HG03175 (cell line): ENCODE results near the gene MLST8.

ENCODE experiments used
- ATAC-seq: cut with Tn5 transposase; IDR thresholded peaks from one replicate; pipeline ENCODE4 v1.9.1; 2021; ENCODE audit warnings: mild to moderate bottlenecking, moderate library complexity; ENCODE audit not compliant: unreplicated experiment

MLST8 gene, protein sequence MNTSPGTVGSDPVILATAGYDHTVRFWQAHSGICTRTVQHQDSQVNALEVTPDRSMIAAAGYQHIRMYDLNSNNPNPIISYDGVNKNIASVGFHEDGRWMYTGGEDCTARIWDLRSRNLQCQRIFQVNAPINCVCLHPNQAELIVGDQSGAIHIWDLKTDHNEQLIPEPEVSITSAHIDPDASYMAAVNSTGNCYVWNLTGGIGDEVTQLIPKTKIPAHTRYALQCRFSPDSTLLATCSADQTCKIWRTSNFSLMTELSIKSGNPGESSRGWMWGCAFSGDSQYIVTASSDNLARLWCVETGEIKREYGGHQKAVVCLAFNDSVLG

DNA sequence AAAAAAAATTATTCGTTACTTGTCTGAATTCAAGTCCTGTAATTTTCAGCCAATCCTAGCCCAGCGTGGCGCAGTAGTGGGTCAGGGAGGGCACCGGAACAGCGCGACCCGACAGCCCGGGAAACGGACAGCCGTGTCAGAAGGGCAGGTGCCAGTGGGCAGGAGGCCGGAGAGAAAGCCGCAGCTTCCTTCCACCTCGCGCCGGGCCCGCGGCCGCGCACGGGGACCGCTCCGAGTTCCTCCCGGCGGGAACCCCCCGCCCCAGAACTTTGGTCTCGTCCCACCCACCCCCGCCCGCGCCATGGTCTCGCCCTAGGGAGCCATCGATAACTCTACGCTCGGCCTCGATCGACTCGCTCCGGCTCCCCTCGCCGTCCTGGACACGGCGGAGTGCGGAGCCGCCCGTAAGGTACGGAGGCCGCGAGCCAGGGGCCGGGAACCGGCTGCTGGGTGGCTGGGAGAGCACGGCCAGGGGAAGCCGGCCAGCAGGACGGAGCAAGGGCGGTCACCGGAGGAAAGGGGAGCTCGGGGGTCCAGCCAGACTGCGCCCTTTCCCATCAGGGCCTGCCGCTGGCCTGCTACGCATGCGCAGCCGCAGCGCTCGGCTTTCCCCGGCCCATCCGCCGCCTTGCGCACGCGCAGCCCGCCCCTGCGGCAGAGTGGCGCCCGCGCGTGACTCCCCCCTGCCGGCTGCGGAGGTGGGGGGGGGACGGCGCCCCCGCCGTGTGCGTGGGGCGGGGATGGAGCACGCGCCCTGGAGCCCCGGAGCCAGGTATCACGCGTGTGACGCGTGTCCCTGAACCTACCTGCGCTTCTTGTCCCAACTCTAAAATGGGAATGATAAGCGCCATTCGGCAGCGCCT lies at the start of gene MLST8:
Gene MLST8 (plus strand): TSS at position 351 of the 863 bp plus-strand sequence. CDS start 632 bp downstream, outside the sequence.
- peak; percentile 78 for ATAC-seq

DNA sequence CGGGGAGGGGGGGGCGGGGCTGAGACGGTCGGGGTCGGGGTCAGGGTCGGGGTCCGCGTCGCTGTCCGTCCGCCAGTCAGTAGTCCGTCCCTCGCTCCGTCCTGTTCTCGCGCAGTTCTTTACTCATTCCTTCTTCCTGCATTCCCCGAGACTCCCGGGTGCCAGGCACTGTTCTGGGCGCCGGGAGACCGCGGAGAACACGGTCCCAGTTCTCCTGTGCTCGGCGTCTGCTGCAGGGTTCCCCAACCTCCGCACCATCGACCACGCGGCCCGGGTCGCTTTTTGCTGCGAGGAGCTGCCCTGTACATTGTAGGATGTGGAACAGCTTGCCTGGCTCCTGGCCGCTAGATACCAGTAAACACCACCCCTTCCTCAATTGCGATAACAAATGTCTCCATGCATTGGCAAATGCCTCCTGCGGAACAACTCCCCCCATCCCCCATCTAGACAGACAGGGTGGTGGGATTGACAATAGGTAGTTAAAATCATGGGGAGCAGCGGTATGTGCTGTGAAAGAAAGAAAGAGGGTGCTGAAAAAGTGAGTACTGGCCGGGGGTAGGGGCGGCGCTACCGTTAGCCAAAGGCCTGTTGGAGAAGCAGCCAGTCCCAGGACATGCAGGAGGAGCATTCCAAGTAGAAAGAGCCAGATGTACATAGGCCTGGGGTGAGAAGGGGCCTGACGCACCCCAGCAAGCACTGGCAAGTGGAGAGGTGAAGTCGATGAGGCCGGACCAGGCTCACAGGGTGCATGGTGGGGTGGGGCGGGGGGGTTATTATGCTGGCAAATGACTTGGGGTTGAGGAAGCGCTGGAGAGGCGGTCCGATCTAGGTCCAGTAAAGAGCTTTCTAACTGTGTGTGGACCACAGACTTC lies 49.0 kb upstream of the MLST8 start:
- ATAC-seq, result no peak

DNA sequence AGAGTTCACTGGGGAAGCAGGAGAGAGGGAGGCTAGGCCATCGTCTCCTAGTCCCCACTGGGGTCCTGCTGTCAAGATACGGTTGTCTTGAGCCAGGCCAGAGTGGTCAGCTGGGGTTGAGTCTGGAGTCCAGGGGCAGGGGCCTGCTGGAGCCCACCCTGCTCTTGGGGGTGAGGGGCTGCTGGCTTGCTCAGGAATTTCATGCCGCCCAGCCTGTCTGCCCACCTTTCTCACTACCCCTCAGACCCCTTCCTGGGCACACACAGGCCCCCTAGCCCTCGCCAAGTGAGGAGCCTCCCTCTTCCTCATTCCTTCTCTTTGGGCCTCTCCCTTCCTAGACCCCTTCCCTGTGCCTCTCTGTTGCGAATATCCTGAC lies 48.4 kb upstream of the MLST8 start:
- ATAC-seq, result no peak

DNA sequence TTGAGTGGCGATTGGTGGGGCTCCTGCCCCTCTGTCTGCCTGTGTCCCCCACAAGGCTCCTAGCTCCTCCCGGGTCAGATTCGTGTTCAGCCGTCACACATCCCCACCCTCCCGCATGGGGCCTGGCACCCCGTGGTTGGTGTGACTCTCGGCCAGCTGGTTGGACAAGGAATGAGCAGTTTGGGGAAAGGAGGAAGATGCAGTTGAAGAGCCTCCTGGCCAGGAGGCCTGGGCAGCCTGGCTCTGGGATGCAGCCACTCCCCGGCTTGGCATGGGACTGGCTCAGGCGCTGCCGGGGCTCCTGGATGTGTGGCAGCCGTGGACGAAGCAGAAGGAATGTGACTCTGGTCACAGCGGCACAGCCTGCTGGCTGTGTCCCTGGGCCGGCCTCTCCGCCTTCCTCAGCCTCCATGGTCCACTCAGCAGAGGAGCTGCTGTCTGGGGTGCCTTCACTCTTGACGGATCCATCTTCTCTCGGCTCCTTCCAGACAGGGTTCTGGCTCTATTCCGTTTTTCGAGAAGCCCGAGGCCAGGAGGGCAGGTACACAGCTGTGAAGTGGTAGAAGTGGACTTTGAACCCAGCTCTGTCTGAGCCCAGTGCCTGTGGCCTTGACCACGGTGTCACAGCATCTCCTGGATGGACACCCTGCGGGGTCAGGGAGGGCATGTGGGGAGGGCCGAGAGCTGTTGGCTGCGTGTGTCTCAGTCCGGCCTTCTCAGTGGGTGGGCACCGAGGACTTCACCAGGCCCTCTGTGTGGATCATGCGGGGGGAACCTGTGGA lies 47.6 kb upstream of the MLST8 start:
- ATAC-seq, result no peak

DNA sequence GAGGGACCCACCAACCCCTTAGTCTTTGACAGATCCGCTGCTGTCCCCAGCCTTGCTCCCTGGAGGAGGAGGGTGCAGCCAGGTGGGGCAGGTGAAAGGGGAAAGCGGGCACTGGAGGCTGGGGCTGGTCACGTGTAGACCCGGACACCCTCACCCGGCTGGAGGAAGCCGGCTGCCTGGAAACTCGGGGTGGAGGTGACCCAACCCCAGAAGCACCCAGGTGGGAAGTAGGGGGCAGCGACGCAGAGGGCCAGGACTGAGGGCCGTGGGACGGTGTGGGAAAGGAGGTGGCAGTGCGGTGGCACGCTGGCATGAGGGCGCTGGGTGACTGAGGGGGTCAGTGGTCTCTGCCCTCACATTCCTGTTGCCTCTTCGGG lies 47.0 kb upstream of the MLST8 start:
- ATAC-seq, result no peak

DNA sequence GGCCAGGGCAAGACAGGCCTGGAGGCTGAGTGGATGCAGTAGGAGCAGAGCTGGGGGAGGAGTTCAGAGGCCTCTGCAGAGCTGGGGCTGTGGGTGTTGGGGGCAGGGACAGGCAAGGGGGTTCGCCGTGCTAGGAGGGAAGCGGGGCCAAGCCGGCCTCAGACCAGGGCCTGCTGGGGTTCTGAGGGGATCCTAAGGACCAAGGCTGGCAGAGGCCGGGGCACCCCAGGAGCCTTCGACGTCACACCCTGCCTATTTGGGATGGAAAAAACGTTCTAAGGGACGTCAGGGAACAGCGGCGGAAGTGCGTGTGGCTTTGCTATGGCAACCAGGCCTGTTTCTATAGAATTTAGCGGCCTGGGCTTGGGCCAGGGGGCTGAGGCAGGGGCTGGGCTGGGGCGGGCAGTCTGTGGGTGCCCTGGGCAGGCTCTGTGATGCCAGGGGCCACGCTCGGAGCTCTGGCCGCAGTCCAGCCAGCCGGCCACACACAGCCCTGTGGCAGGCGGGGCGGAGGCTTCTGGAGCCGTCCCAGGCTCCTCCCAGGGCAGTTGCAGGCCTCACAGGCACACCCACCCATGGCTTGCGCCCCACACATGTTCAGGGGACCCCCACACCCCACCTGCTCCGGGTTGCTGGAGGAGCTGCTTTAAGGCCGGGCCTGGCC lies 45.9 kb upstream of the MLST8 start:
- ATAC-seq, result no peak

DNA sequence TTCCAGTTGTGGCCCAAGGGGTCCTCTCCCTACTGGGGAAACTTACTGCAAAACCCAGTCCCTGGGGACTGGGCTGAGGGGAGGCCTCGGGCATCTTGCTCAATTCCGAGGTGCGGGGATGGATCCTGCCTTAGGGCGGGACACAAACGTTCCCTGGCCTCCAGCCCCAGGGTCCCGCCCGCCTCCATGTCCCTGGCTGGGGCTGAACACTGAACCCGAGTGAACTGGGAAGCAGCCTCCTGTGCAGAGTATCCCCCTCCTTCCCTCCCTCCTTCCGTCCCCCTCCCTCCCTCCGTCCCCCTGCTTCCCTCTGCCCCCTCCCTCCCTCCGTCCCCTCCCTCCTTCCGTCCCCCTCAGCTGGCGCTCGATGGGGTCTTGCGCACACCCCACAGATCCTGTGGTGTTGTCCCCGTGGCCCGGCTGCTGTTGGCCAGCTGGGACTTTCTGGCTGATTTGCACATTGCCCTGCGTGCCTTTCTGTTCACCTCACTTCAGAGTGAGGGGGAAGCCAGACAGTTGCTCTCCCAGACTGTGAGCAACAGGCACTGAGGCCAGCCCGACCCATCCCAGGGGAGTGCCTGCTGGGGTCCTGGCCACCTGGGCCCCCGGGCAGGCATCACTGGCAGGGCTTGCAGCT lies 44.2 kb upstream of the MLST8 start:
- ATAC-seq, result no peak

DNA sequence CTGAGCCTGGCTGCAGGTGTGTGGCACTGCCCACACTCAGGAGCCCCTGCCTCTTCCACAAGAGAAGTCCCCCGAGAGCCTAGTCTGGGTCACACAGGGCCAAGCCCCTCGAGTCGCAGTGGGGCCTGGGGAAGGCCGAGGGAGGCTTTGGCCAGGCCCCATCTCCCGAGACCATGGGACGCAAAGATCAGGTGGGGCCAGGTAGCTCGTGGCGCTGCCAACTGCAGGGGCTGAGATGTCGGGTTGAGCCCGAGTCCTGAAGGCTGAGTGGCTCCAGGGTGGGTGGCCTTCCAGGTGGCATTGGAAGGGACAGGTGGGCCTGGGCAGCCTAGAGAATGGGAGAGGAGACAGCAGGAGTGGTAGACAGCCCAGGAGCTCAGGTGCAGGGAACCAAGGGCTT lies 43.3 kb upstream of the MLST8 start:
- ATAC-seq, result no peak

DNA sequence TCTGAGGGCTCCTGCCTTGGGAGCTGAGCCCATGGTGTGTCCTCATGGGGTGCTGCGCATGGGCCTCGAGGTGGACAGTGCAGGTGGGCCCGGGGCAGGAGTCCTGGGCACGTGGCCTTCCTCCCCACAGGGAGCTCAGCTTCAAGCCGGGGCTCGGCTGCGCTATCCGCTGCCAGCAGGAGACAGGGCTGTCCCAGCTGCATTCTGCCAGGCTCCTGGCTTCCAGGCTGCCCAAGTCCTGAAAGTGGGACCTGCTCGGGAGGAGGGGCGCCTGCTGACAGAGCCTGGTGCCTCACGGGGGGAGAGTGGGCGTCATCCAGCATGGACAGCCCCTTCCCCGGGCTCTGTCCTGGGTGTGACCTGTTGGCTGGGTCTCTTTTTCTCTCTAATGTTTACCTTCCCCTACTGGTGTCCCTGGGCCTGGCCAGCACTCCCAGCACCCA lies 42.6 kb upstream of the MLST8 start:
- ATAC-seq, result no peak

DNA sequence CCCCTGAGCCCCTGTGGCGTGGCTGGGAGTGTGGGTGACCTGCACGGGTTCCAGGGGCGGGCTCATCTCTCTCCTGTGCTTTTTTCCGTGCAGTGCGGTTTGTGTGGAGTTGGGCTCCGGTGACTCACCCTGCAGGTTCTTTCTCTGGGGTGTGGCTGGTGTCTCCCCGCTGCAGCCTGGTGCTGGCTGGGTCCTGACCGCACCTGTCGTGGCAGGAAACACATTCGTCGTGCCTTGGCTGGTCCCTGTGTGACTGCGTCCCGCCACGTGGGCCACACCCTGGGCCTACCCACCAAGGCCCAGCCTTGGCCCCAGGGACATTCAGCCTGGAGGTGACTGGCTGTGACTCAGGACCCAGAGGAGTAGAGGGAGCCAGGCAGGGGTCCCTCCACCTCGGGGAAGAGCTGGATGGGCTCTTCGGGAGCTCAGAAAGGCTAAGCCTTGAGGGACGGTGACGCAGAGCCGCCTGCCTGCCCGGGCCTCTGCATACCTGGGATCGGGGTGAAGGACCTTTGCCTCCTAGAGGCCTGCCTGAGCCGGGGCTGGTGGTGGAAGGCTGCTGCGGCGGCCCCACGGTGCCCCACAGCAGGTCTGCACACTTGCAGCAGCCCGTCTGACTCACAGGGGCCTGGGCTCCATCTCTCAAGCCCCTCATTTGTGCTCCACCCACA lies 41.9 kb upstream of the MLST8 start:
- no peak for ATAC-seq

DNA sequence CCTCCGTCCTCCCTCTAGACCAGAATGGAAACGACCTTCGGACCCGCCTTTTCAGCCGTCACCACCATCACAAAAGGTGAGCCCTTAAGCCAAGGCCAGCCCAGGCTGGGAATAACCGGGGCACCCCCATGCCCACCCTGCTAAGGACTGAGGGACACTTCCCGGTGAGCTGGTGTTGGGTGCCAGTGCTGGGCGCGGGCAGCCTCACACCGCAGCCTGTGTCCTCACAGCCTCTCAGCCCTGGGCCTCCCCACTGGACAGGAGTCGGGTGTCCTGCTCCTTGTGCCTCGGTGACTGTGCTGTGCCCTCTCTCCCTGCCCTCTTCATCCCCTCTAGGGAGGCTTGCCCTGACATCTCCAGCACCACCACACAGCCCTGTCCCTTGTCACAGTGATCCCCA lies 39.4 kb upstream of the MLST8 start:
- no peak for ATAC-seq

DNA sequence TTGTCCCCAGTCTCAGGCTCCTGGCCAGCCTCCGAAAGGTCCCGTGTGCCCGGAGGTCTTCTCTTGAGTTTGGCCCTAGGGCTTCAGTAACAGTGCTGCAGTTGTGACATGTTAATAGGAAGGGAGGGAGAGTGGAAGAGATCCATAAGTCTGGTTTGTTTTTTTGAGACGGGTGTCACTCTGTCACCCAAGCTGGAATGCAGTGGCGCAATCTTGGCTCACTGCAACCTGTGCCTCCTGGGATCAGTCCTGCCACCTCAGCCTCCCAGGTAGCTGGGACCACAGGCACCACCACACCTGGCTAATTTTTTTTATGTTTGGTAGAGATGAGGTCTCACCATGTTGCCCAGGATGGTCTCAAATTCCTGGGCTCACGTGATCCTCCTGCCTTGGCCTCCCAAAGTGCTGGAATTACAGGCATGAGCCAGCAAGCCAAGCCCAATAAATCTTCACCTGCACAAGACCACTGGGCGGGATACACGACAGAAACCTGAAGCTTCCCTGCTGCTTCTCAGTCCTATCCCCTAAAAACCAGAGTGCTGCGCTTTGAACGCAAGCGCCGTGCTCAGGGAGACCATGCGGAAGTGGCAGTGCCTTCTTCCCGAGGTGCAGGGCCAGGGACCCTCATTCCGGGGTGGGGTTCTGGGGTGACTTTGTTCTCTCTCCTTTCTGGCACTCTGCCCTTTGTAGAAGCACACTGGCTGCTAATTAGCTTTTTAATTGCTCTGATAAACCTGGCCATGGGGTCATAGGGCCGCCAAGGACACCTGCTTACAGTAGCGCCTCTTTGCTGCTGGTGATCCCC lies 38.8 kb upstream of the MLST8 start:
- ATAC-seq, result no peak

DNA sequence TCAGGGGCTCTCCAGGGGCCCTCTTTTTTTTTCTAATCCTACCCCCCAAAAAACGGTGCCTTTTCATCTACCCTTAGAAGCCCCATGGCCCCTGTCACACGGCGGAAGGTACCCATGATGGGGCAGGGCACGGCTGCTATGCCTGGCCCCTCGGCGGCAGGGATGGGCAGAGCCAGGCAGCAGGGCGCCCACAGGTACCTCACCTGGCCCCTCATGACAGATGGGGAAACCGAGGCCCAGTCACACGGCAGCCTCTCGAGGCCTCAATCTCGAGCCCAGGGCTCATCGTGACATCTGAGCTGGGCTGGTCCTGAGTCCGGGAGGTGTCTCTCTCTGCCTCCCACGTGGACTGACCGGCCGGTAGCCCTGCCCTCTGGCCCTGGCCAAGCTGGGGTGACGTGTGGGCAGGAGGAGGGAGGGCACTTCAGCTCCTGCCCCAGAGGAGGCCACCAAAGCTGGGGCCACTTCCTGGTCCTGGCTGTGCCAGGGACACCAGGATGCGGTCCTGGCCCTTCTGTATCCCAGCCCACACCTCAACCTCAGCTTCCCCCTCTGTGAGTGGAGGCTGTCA lies 38.1 kb upstream of the MLST8 start:
- no peak for ATAC-seq

DNA sequence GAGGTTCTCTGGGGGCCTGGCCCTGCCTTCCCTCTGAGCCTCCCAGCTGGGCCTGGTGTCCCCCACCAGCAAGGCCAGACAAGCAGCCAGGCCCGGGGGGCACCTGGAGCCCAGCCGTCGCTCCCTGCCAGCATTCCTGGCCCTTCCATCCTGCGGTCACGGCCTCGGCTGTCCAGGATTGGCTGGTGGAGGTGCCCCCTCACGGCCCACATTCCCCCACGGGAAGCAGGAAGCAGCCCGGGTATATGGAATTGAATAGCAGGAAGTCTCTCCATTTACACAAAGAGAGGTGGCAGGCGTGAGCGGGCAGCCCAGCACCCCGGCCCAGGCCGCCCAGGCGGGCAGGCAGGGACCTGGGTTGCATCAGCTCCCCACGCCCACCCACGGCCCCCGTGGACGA lies 35.2 kb upstream of the MLST8 start:
- no peak for ATAC-seq

DNA sequence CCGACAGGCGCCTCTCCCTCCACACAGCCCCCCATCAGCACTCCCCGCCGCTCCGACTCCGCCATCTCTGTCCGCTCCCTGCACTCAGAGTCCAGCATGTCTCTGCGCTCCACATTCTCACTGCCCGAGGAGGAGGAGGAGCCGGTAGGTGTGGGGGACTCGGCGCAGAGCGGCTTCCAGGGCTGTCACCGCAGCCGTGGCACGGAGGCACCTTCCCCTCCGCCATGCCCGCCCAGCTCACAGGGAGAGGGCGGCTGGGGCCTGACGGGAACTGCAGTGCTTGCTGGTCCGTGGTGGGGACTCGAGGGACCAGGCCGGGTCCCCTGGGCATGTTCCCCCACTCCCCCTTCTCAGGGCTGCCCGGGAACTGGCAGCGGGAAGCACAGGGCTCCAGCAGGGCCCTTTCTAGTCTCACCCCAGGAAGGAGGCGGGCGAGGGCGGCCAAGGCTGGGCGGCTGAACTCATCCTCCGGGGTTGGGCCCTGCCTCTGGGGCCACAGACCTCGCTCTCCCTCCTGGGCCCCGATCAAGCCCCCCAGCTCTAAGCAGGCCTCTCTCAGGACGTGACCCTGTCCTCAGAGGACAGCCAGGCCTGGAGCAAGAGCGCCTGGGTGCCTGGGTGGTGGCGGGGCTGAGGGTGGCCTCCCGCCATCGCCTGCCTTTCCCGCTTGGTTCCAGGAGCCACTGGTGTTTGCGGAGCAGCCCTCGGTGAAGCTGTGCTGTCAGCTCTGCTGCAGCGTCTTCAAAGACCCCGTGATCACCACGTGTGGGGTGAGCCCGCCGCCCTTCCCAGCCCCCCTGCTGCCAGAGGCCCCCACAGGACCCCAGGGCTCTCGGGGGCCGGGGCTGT lies 34.4 kb upstream of the MLST8 start:
- no peak for ATAC-seq

DNA sequence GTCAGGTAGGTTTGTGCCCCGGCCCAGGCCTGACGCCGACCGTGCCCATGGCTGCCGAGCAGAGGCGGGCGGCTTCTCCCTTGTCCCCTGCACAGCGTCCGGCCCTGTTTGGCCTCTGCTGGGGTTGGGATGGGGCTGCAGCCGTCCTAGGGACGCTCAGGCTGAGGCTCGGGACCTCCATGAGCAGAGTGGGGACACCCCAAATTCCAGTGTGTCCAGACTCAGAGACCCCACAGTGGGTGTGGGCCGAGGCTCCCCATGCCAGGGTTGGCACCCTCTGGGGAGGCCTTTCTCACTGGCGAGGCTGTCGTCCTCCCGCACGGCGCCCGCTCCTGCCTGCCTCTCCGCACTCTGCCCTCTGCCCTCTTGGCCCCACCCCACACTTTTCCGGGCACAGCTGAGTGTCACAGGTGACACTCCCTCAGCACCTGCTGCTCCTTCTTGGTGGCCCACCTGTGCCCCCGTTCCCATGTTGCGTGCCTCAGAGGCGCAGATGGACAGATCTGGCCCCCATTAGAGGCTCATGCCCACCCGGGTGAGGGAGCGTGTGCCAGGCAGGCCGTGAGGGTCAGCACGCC lies 33.6 kb upstream of the MLST8 start:
- ATAC-seq, result no peak
